Gastrocnemius medialis (tissue), 4 donors: ENCODE results near the gene SLC6A4.

Experiments used
- CTCF ChIP-seq, 5 experiments: fragments of 450-650 bp in 3 of 5; fragments of 200-600 bp in 2 of 5; sonication (generic) in 2 of 5; IDR thresholded peaks in 4 of 5; conservative IDR thresholded peaks in 1 of 5; 1 replicate in 4 of 5; 2 replicates in 1 of 5; pipeline ENCODE4 v1.5.1; 2016 to 2019; ENCODE audit warnings: antibody characterized with exemption in 5 of 5, mild to moderate bottlenecking in 3 of 5, moderate library complexity in 3 of 5
- POLR2A ChIP-seq, 2 donors: fragments of 450-650 bp; IDR thresholded peaks; one replicate each; pipeline ENCODE4 v1.6.1; 2017; ENCODE audit warnings: antibody characterized with exemption in 2 of 2, mild to moderate bottlenecking in 2 of 2, moderate library complexity in 2 of 2

- TF ChIP-seq POLR2A (IDR thresholded peaks at IDR 0.05) (no peak), CTCF (IDR thresholded peaks at IDR 0.05 in 4 of 5, conservative IDR thresholded peaks at IDR 0.05 in 1 of 5) (no peak)
Observed at GRCh38 chr17:30222251-30222650, 13.2 kb downstream of the SLC6A4 start.
